Spleen (tissue), 11 donors: ENCODE measurements around the gene BCAR3. TPM values are rescaled to one million over a fixed set of nuclear protein-coding genes. Genes with fewer than 3 reads are reported as not detected.

Source experiments
- DNase-seq: peaks from one replicate; pipeline ENCODE4 v3.0.0-alpha.2; 2020
- H3K27ac ChIP-seq, 8 donors: fragments of 200-600 bp; sonication (generic) in 7 of 8; 1 replicate in 4 of 8; 2 replicates in 4 of 8; pipeline versions ENCODE4 v1.5.0 to v1.8.0; 2016 to 2021; ENCODE audit warnings: inconsistent platforms in 4 of 8, mild to moderate bottlenecking in 4 of 8, moderate library complexity in 1 of 8
- H3K27me3 ChIP-seq, 7 donors: fragments of 200-600 bp; sonication (generic) in 6 of 7; replicated peaks in 1 of 7; 1 replicate in 4 of 7; 2 replicates in 3 of 7; pipeline versions ENCODE4 v1.5.0 to v1.8.0; 2016 to 2021; ENCODE audit warnings: inconsistent platforms in 3 of 7, mild to moderate bottlenecking in 1 of 7
- H3K36me3 ChIP-seq, 6 donors: fragments of 200-600 bp; sonication (generic) in 5 of 6; 1 replicate in 4 of 6; 2 replicates in 2 of 6; pipeline versions ENCODE4 v1.5.0 to v1.8.0; 2016 to 2021; ENCODE audit warnings: inconsistent platforms in 2 of 6
- H3K4me1 ChIP-seq, 6 donors: fragments of 200-600 bp; sonication (generic) in 5 of 6; 1 replicate in 3 of 6; 2 replicates in 3 of 6; pipeline versions ENCODE4 v1.5.0 to v1.8.0; 2016 to 2021; ENCODE audit warnings: inconsistent platforms in 3 of 6
- H3K4me3 ChIP-seq, 8 donors: fragments of 200-600 bp; sonication (generic) in 7 of 8; 1 replicate in 4 of 8; 2 replicates in 4 of 8; pipeline versions ENCODE4 v1.5.0 to v1.8.0; 2016 to 2021; ENCODE audit warnings: inconsistent platforms in 4 of 8, mild to moderate bottlenecking in 4 of 8, moderate library complexity in 2 of 8
- H3K9me3 ChIP-seq, 8 donors: fragments of 200-600 bp; sonication (generic) in 7 of 8; 1 replicate in 4 of 8; 2 replicates in 4 of 8; pipeline versions ENCODE4 v1.5.0 to v1.8.0; 2016 to 2021; ENCODE audit warnings: inconsistent platforms in 4 of 8
- CTCF ChIP-seq, 11 experiments: fragments of 200-600 bp in 7 of 11; fragments of 450-650 bp in 4 of 11; sonication (generic) in 4 of 11; IDR thresholded peaks in 8 of 11; conservative IDR thresholded peaks in 3 of 11; 1 replicate in 7 of 11; 2 replicates in 4 of 11; pipeline versions ENCODE4 v1.4.0 to v1.8.0; 2016 to 2021; ENCODE audit warnings: antibody characterized with exemption in 11 of 11, inconsistent platforms in 4 of 11, mild to moderate bottlenecking in 1 of 11
- POLR2A ChIP-seq, 3 donors: fragments of 450-650 bp; IDR thresholded peaks; one replicate each; pipeline ENCODE4 v1.5.1; 2017; ENCODE audit warnings: antibody characterized with exemption in 3 of 3, mild to moderate bottlenecking in 1 of 3
- POLR2AphosphoS5 ChIP-seq, 3 donors: sonication (generic); formaldehyde crosslinking; IDR thresholded peaks; one replicate each; pipeline ENCODE4 v1.5.1; 2017; ENCODE audit warnings: antibody characterized with exemption in 3 of 3
- WGBS, 5 donors: extraction: QIAGEN DNeasy Blood & Tissue Kit in 3 of 5; methylation state at CpG; one replicate each; pipeline versions ENCODE4 v1.1.5 to v1.1.7; 2013 to 2018; 5-methylcytosine and 5-hydroxymethylcytosine counted together
- intact Hi-C: fragments of 100-400 bp; cut with DNase I; formaldehyde crosslinking; loops from one replicate; pipeline ENCODE4 v1.15.0; 2023; ENCODE audit warnings: low total_unique reads
- polyA plus RNA-seq, 3 donors: library from polyadenylated mRNA; stranded (reverse); fragments of 200-250 nt; gene quantifications; one replicate each; pipeline ENCODE4 v1.2.1, GENCODE V29; 2013
- total RNA-seq, 7 donors: library from RNA; depleted of rRNA in 3 of 7; stranded (reverse); fragments of >200 nt in 3 of 7; fragmentation: NEBNext Ultra II Directional in 4 of 7; extraction: Animal tissue kit (Norgen Biotek cat#: 25700) in 4 of 7; gene quantifications; one replicate each; pipeline versions ENCODE4 v1.1.0 to v1.2.1, GENCODE V29; 2016 to 2021
- donor health status: healthy with polysubstance abuse.
- donor health status: DM: no; HTN: no; CAD: no; lungs with moderate emphysema.
- donor health status: DM: no; HTN: no; CAD: no.
- donor health status: Bipolar disorder and iron deficiency.
- donor health status: healthy.
- donor health status: DM: no; HTN: no; CAD: no.
- donor health status: DM: yes; HTN: yes; CAD: no.

Gene BCAR3
- total and polyA plus RNA-seq, 10 donors, result 3.5 to 18.0 (median 11.8) TPM

- no peak overlapping the region for H3K27ac ChIP-seq
- H3K27me3 ChIP-seq, result no peaks in the 10 kb centered on the region
- no peaks in the 10 kb centered on the region for H3K9me3 ChIP-seq
- TF ChIP-seq CTCF (IDR thresholded peaks at IDR 0.05 in 8 of 11, conservative IDR thresholded peaks at IDR 0.05 in 3 of 11), result no peak
- no peak for TF ChIP-seq POLR2AphosphoS5 (IDR thresholded peaks at IDR 0.05)
- no peak for TF ChIP-seq POLR2A (IDR thresholded peaks at IDR 0.05)
- H3K36me3 ChIP-seq, result peaks cover 0 to 77% (median 21%) of the 10 kb centered on the region in 6 donors
- H3K4me3 ChIP-seq, result no peak overlapping the region
- peaks cover 0 to 3% (median 0%) of the 10 kb centered on the region in 6 donors for H3K4me1 ChIP-seq
- peak; percentile 62 for DNase-seq
- intact Hi-C loops, result no loop called here
- WGBS, 5 donors, result 93 to 98% (median 93%) methylated on average over 19 to 23 of the region's 23 CpGs
Observed at GRCh38 chr1:93581917-93582850, 99.5 kb downstream of the BCAR3 start.

- TF ChIP-seq POLR2A (IDR thresholded peaks at IDR 0.05), result no peak
- no peak for TF ChIP-seq POLR2AphosphoS5 (IDR thresholded peaks at IDR 0.05)
- TF ChIP-seq CTCF (IDR thresholded peaks at IDR 0.05 in 8 of 11, conservative IDR thresholded peaks at IDR 0.05 in 3 of 11), result no peak
- WGBS, 5 donors, result 90 to 99% (median 97%) methylated on average over 5 of the region's 5 CpGs
- DNase-seq, result no peak
- H3K36me3 ChIP-seq, result peaks cover 0 to 90% (median 24%) of the 10 kb centered on the region in 6 donors
- no peaks in the 10 kb centered on the region for H3K27me3 ChIP-seq
- intact Hi-C loops, result no loop called here
- no peak overlapping the region for H3K4me3 ChIP-seq
- no peaks in the 10 kb centered on the region for H3K9me3 ChIP-seq
- no peak overlapping the region for H3K27ac ChIP-seq
- no peaks in the 10 kb centered on the region for H3K4me1 ChIP-seq
Observed at GRCh38 chr1:93579891-93580290, 101.7 kb downstream of the BCAR3 start.

GRCh38 chr1:93578911-93579825 lies 102.5 kb downstream of the BCAR3 start:
- no peak for DNase-seq
- Histone ChIP-seq H3K36me3 (peaks cover 0 to 90% (median 23%) of the 10 kb centered on the region in 6 donors), H3K27ac (no peak overlapping the region), H3K4me3 (no peak overlapping the region), H3K4me1 (no peaks in the 10 kb centered on the region), H3K27me3 (no peaks in the 10 kb centered on the region), H3K9me3 (no peaks in the 10 kb centered on the region)
- intact Hi-C loops, result no loop called here
- 89 to 96% (median 94%) methylated on average over 10 to 11 of the region's 11 CpGs for WGBS, 5 donors
- TF ChIP-seq CTCF (IDR thresholded peaks at IDR 0.05 in 8 of 11, conservative IDR thresholded peaks at IDR 0.05 in 3 of 11) (no peak), POLR2A (IDR thresholded peaks at IDR 0.05) (no peak), POLR2AphosphoS5 (IDR thresholded peaks at IDR 0.05) (no peak)
